LHCN-M2 (cell line): ENCODE measurements around the gene RSPRY1. TPM values are rescaled to one million over a fixed set of nuclear protein-coding genes. Genes with fewer than 3 reads are reported as not detected.
A peak's percentile ranks its signal among the peaks of the same experiment; 100 is the strongest.

ENCODE experiments used
- DNase-seq: peaks from one replicate; pipeline ENCODE4 v3.0.0-alpha.2; 2012; ENCODE audit warnings: low read depth
- total RNA-seq: library from RNA; depleted of rRNA; stranded (reverse); fragments of >200 nt; gene quantifications from 2 replicates; pipeline ENCODE4 v1.2.3, GENCODE V29; 2014

The RSPRY1 gene
- total RNA-seq, 1 experiment from 2014 or later, result 34.9 TPM

DNA sequence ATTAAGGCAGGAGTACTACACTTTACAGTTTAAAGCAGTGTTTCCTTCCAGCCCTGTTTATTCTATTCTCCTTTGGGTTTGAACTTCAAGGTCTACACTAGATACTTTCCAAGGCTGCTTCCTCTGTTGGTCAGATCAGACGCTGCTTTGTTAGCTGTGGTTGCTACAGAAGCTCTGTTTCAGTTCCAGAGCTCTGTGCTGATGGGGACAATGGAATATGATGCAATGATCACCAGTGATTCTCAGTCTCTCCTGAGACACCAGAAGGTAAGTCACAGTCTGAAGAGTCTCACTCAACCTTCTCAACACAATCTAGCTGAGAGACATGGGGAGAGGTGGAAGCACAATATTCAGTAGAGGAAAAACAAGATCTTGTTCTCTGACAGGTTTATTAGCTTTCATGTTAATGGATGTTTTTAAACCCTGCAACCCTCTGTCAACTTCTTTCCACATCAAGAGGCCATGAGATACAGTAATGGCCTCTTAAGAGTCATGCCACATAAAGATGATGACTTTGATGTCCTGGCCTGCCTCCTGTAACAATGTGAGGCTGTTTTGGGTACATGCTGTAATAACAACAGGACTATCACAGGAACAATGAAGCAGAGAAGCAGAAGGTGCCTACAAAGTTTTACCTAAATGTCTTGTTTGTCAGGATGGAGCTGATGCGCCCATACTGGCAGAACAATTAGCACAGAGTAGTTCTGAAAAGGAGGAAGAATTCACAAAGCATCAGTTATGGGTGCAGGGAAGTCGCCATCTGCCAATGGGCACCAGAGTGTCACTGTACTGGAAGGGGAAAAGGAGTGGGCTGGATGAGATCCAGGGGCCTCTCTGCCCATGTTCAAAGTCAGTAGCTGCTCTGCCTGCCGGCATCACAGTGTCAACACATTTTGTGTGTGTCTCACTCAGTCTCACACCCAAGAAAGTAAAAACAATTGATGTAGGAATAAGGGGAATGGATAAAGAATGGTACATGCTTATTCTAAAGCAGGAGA lies 33.7 kb upstream of the RSPRY1 start:
- no peak for DNase-seq

DNA sequence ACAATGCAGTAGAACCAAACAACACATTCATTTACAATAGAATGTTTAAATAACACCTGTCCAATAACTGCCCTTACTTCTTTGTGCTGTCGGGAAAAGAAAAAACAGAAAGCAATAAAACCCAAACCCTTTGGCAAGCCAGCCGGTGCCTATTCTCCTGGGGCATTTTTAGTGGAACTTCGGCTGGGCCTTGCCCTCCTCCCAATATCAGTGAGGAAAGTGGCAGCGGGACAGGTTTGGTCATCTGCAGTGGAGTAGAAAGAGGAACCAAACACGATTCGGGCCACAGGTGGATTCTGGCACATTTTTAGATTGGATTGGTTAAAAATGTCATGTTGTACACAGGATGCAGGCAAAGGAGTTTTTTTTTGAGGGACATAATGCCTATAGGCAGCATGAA lies 32.3 kb upstream of the RSPRY1 start:
- no peak for DNase-seq

DNA sequence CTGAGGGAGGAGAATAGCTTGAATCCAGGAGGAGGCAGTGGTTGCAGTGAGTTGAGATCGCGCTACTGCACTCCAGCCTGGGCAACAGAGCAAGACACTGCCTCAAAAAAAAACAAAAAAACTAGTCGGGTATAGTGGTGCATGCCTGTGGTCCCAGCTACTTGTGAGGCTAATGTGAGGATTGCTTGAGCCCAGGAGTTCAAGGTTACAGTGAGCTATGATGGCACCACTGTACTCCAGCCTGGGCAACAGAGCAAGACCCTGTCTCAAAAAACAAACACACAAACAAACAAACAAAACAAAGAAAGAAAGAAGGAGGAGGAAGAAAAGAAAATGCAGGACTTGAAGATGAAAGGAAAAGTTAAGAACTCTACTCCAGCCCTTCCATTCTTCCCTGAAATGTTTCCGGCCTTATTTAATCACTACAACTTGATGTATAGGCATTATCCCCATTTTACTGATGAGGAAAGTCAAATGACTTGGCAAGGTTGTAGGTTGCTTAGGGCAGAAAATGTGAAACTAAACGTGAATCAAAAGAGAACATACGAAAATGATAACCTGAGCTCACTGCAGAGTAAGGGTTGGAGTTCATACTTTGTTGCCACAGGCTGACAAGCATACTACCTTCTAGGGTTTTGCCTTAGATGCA lies 30.3 kb upstream of the RSPRY1 start:
- no peak for DNase-seq

DNA sequence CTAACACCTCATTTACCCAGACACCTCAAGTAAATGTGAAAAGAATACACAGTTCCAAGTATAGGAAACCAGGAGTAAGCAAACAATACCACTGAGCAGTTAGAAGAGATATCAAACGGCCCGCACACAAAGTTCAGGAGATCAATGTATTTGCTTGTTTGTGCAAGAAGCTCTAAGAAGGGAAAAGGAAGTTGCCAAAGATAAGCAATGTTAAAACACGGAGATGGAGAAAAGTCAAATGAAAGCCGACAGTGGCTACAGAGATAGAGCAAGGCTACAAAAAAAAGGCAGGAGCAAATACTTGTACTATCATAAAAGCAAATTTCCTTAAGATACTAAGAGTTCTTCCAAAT lies 29.8 kb upstream of the RSPRY1 start:
- DNase-seq, result no peak

DNA sequence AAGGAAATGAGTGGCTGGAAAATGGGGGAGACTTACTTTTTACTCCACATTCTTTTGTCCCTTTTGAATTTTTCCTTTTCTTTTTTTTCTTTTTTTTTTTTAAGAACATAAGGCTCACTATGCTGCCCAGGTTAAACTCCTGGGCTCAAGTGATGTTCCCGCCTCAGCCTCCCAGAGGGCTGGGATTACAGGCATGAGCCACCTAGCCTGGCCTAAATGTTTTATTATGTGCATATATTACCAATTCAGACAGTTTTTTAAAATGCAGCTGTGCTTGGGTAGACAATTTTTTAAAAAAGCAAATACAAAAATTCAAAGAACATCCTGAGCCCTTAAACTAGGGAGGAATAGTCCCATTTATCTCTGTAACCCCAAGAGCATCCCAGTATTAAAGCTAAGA lies 28.6 kb upstream of the RSPRY1 start:
- no peak for DNase-seq

DNA sequence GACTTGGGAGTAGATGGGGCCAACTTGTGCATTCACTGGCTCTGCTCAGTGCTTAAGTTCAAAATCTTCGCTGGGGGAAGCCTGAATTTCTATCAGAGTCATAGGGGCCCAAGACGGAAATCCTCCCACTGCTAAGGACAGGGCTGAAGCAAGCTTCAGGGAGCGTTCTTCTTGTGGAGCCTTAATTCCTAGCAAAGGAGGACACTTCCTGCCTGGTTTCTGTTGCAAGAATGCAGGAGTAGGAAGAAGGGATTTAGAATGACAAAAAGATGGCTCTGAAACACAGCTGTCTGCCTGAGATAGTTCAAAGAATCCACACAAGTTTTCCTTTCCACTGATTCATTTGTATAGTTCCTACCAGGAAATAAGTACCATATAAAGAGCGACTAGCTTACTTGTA lies 26.7 kb upstream of the RSPRY1 start:
- no peak for DNase-seq

DNA sequence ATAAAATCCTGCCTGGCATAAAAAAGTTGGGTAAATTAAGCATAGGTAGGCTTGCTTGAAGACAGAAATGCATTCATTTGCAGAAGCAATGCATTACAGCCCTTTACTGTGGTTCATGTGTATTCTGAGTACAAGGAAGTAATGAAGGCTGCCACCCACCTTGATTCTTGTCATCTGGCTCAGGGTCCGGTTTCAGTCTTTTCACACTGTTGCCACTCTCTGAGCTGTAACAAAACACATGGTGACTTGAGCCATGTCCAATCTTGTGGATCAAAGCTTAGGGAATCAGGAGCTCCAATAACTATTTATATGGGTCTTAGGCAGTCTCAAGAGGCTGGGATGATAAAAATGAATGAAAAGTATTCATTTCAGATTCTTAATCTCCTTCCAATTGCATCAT lies 22.3 kb upstream of the RSPRY1 start:
- DNase-seq, result no peak

DNA sequence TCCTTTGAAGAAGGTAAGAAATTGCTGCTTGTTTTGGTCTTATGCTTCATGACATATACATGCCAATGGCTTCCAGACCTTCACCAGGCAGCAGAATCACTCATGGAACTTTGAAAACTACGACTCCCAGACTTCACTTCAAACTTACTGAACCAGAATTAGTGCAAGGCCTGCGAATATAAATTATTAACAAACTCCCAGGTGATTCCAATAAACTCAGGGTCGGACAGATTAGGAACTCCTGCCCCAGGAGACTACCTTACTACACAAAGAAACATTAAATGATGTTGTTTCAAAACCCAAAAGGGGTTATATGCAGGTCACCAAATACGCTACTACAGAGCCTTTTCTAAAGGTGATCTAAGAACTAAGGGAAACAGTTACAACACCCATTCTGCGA lies 20.6 kb upstream of the RSPRY1 start:
- DNase-seq, result no peak

DNA sequence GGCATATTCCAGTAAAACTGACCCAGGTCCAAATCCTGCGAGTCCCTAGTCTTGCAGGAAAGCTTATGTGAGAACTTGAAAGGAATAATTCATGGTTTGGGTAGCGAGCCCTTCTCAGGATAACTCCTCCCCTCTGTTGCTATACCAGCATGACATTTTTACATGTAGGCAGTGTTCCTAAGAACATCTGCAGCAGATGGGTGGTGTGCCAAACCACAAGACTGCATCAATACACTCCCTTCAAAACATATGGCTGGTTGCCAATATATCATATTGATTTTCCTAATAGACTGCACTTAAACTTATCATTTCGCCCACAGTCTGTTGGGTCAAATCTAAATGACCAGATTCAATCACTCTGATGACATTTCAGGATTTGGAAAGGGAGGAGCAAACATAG lies 20.2 kb upstream of the RSPRY1 start:
- DNase-seq, result no peak

DNA sequence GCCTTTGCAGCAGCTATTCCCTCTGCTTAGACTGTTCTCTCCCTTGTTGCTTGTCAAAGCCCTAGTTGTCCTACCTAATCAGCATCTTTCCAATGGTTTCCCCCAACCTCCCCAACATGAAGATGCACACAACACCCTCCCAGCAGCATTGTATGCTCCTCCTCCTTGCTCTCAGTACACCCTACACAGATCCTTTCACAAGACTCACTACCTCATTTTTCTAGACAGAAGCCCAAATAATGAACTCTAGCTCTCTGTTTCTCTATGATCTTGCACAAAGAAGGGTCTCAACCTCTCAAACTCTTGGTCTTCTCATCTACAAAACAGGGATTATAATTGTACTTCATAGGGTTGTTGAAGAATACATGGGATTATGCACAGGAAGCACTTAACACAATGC lies 19.7 kb upstream of the RSPRY1 start:
- no peak for DNase-seq

DNA sequence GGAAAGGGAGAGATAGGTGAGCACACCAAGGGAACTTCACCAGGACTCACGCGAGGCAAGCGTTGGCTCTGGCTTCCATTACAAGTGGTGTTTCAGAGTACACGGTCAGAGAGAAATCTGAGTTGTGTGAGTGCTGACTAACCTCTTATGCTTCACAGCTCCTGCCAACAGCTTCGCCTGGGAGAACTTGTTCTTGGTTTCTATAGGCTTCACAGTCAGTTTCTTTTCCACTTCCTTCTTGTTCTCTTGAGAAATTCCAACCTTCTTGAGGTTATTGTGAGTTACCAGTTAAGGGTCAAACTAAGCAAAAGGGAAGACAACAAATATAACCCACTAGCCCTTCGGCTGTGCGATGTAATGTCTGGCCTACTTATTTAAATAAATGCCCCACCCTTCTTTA lies 19.2 kb upstream of the RSPRY1 start:
- DNase-seq, result no peak

DNA sequence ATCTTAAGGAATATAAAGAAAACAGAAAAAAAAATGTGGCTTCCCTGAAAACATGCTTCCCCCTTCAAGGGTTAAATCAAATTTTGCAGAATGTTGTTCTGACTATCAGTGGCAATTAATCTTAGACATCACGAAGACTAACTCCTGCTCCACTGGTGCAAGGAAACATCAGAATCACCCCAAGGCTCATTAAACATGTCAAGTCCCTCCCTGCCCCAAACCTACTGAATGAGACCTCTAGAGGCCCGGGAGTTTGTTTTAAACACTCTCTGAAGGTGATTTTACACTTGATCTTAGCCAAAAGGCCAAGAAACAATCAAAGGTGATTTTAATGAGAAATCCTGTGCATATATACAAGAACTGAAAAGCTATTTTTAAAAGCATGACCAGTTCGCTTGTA lies 18.6 kb upstream of the RSPRY1 start:
- DNase-seq, result no peak

DNA sequence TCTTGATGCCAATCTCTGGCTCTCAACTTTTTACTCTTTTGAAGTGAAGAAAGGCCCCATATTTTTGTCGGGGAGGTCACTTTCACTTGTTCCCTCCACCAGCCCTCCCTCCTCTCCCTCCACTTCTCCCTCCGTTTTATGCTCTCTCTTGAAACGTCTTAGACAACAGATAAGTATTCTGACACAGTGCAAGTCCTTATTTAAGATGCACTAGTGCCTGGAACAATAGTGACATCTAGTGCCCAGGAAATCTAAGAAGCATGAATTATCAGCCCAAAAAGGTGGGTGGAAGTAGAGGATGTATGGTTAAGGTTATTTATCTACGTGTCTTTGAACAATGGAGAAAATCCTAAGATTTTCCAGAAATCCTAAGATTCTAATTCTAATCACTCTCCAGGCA lies 18.2 kb upstream of the RSPRY1 start:
- DNase-seq, result peak; percentile 49

DNA sequence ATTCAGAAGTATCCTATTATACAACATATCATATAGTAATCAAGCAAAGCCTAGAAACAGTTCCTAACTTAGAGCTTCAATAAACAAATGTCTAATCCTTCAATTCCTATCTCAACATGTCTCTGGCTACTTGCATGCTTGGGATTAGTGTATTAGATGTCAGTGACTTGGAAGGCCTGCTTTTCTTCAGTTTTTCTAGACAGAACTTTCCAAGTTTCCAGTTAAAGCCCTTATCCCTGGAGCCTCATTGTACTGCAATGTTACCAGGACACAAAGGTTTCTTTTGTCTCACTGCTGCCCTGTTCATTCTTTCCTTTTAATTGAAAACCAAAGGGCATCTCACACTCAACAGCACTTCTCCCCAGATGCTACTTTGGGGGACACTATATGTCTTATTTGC lies 16.8 kb upstream of the RSPRY1 start:
- DNase-seq, result no peak

DNA sequence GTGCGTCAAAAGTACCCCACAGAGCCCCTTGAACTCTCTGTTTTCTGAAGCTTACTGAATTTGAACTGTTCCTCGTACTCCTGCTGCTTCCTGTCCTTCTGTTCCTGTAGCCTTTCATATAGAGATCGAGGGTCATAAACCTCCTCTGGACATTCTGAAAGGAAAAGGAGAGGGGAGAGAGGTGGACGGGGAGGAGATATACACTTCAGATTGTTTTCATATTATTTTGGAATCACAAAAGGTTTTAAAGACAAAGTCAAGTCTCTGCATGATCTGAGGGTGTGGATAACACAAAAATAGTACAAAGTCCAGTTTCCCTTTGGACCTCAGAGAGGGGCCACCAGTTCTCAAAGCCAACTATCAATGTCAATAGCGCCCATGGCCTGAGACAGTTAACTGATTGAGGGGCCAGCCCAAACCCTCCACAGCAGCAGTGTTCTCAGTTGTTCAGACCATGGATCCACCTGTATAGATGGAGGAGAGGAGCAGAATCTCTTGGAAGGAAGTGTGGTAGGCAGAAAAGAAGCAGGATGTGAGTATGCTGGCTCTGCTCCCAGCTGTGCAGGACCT lies 13.3 kb upstream of the RSPRY1 start:
- no peak for DNase-seq

DNA sequence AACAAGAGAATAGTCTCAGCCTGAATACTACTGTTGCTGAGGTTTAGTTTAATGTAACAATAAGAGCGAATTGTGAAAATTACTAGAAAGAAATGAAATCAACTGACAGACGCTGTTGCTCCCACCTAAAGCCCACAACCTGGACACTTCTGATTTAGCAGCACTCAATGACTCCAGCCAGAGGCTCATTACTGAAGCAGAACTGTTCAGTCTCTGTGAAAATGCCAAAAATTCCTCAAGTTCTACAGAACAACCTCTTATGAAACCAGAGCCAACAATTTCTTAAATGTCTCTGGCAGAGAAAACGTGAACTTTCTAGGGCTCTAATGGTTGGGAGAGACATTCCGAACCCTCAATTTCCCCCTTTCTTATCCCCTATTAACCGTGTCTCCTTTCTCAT lies 10.2 kb upstream of the RSPRY1 start:
- no peak for DNase-seq

DNA sequence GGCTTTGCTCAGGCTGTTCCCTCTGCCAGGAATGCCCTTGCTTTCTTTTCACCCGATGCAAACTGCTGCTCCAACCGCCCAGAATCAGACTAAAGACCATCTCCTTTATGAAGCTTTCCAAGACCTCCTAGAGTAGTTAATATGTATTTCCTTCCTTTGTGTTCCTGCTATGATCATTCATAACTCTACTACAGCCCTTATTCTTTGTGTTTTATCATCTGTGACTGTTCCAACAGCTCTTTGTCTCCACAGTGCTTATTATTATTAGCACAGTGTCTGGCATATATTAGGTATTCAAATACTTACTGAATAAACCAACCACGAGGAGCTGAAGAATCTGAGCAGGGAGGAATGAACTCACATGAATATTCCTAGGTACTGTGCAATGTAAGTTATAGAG lies 7.9 kb upstream of the RSPRY1 start:
- DNase-seq, result no peak

DNA sequence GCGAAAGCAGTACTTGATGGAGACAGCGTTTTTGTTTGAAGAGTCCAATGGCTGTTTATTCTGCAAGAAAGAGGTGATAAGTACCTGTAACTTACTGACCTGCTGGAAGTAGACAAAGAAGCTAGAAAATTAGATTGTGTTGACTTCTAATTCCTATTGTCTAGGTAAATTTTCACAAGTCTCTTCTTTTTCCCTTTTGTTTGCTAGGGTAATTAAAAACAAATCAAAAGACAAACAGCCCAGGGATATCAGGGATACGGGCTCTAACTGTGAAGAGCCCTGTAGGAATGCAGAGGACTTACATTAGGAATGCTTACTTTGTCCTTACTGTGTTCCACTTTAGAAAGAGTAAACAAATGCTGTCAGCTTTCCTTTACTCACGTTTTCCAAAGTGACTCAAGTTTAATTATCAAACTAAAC lies 7.3 kb upstream of the RSPRY1 start:
- DNase-seq, result no peak

DNA sequence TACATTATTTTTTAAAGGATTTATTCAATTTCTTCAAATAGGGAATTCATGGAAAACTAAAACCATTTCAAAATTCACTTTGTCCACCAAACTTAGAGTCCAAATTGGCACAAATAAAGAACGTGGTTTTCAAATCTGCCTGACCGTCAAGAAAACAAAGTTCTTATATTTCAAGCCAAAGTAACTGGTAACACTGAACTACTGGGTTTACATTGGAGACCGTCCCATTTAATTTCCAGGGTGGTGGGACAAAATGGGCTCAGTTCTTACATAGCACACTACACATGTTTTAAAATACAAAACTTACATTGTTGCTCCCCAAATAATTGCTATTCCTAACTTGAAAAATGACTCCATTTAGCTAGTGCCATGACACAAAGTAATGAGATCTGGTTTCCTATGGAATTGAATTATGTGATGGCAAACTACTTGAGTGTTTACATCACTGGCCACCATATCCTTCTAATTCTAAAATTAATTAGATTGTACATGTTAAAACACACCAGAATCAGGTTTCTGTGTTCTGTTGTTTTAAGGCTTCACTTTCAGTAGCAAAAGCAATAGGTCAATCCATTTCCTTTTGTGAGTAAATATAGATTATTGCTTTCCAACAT lies 6.8 kb upstream of the RSPRY1 start:
- DNase-seq, result no peak

DNA sequence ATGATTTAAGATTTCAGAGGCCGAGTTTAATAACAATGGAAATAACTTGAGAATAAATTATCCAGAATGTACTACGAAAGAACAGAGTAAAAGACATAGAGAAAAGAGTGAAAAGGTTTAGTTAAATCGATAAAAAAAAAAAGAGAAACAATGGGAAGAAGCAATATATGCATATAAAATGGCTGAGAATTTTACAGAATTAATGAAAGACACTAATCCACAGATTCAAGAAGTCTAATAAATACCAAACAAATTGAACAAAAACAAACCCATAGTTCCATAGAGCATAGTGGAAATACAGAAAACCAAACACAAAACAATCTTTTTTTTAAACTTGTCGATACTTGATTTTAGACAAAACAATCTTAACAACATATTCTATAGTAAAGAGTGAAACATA lies 2.0 kb upstream of the RSPRY1 start:
- DNase-seq, result no peak

DNA sequence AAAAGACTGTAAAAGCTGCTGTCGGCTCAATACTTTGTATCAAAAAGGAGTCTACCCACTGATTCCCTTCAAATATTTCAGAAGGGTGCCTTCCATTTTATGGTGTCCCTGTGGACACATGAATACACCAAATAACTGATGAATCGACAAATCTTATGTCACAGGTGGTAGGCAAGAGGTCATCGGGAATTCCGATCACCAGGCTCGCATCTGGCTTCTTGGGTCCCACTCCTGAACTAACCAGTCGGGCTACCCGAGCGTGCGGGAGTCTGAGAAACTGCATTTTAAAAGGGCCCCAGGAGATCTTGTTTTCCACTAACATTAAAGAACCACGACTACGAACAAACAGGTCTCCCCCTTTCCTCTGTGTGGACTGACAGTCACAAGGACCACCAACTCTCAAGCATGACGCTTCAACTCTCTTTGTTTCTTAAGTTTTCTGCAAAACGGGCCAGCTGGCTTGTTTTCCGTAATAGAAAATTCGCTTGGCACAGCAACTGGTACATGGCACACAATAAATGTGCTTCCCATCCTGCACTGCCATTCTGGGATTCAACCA lies 1.2 kb upstream of the RSPRY1 start:
- DNase-seq, result no peak

DNA sequence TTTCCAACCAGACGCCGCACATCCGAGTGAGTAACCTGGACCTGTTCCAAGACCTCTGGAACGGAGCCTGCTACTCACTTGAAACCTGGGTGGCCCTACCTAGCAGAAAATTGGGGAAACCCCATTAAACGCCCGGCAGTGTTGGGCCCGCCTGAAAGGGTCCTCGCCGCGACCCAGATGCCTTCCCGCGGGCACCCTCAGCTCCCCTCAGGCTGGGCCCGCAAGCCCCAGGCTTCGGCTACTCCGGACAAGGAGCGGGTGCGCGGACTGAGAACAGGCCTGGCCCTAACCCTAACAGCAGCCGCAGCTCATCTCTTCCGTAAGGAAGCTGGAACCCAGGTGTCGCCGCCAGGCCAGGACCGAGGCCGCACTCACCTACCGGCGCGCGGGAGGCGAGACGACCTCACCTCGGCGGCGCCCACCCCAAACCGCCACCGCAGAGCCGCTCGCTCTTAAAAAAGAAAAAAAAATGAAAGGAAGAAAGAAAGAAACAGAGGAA lies 634 bp upstream of the RSPRY1 start:
- peak; percentile 72 for DNase-seq
